HEK293 (cell line): ENCODE measurements around the gene SNX8.

Source experiments
- CTCF ChIA-PET: fragments of 350-600 bp; formaldehyde crosslinking; extraction: SDS; loops from one replicate; lab custom pipeline; 2021; ENCODE audit warnings: antibody characterized with exemption; lab: Yijun Ruan, JAX
- POLR2A ChIA-PET: fragments of 300-600 bp; formaldehyde crosslinking; extraction: SDS; loops from one replicate; lab custom pipeline; 2020; ENCODE audit warnings: antibody characterized with exemption, inconsistent platforms; lab: Yijun Ruan, JAX
- H3K27ac ChIP-seq: fragments of 200-500 bp; sonication (Bioruptor generic); 2 replicates; pipeline ENCODE4 v1.5.1; 2014; ENCODE audit warnings: low read depth, low read length, control low read depth, inconsistent platforms; ENCODE audit errors: extremely low read depth
- H3K36me3 ChIP-seq, 2 experiments: fragments of 200-500 bp in 1 of 2; sonication (Bioruptor generic) in 1 of 2; 1 replicate in 1 of 2; 2 replicates in 1 of 2; pipeline ENCODE4 v1.5.1; 2014 to 2017; ENCODE audit warnings: inconsistent platforms in 2 of 2, low read length in 2 of 2; ENCODE audit not compliant: control insufficient read depth in 2 of 2, insufficient read depth in 1 of 2
- H3K4me1 ChIP-seq: fragments of 200-500 bp; sonication (Bioruptor generic); 2 replicates; pipeline ENCODE4 v1.5.1; 2014; ENCODE audit warnings: mild to moderate bottlenecking, low read length, inconsistent platforms; ENCODE audit not compliant: control insufficient read depth, insufficient read depth
- H3K4me3 ChIP-seq: 2 replicates; pipeline ENCODE4 v1.5.1; 2011; ENCODE audit warnings: low read depth, mild to moderate bottlenecking, control low read depth, low read length, moderate library complexity
- H3K9me3 ChIP-seq: fragments of 200-500 bp; sonication (Bioruptor generic); 2 replicates; pipeline ENCODE4 v1.5.1; 2014; ENCODE audit warnings: low read depth, low read length, inconsistent platforms; ENCODE audit not compliant: control insufficient read depth, insufficient read depth
- BCL11A ChIP-seq: fragments of 450-650 bp; formaldehyde crosslinking; IDR thresholded peaks from 2 replicates; pipeline ENCODE4 v1.5.1; 2016; ENCODE audit warnings: low read depth, missing biosample characterization, missing genetic modification characterization
- ELK4 ChIP-seq: IDR thresholded peaks from 2 replicates; pipeline ENCODE4 v1.6.1; 2011; ENCODE audit warnings: mild to moderate bottlenecking, low read depth, low read length, borderline replicate concordance
- HOXD13 ChIP-seq: sonication (generic); formaldehyde crosslinking; IDR thresholded peaks from 2 replicates; pipeline ENCODE4 v1.8.0; 2022; ENCODE audit warnings: missing genetic modification reagents, borderline replicate concordance
- REST ChIP-seq: fragments of 450-650 bp; formaldehyde crosslinking; IDR thresholded peaks from 2 replicates; pipeline ENCODE4 v1.5.1; 2016; ENCODE audit warnings: missing biosample characterization, missing genetic modification characterization
- ZBTB17 ChIP-seq: fragments of 450-650 bp; formaldehyde crosslinking; IDR thresholded peaks from 2 replicates; pipeline ENCODE4 v1.5.1; 2016; ENCODE audit warnings: missing biosample characterization, missing genetic modification characterization
- ZBTB48 ChIP-seq: fragments of 450-650 bp; formaldehyde crosslinking; IDR thresholded peaks from 2 replicates; pipeline ENCODE4 v1.5.1; 2016; ENCODE audit warnings: missing biosample characterization, missing genetic modification characterization
- ZNF114 ChIP-seq: fragments of 450-650 bp; formaldehyde crosslinking; IDR thresholded peaks from 2 replicates; pipeline ENCODE4 v1.5.0; 2017; ENCODE audit warnings: missing biosample characterization, missing genetic modification characterization
- ZNF175 ChIP-seq: fragments of 450-650 bp; formaldehyde crosslinking; IDR thresholded peaks from 2 replicates; pipeline ENCODE4 v1.5.1; 2016; ENCODE audit warnings: missing biosample characterization, missing genetic modification characterization
- ZNF280D ChIP-seq: fragments of 450-650 bp; formaldehyde crosslinking; IDR thresholded peaks from 2 replicates; pipeline ENCODE4 v1.5.1; 2016; ENCODE audit warnings: missing biosample characterization, missing genetic modification characterization
- ZNF433 ChIP-seq: fragments of 450-650 bp; formaldehyde crosslinking; IDR thresholded peaks from 2 replicates; pipeline ENCODE4 v1.5.1; 2016; ENCODE audit warnings: missing biosample characterization, missing genetic modification characterization, low read depth
- ZNF449 ChIP-seq: fragments of 450-650 bp; formaldehyde crosslinking; IDR thresholded peaks from 2 replicates; pipeline ENCODE4 v1.5.1; 2017; ENCODE audit warnings: missing biosample characterization, mild to moderate bottlenecking, missing genetic modification characterization, moderate library complexity
- ZNF692 ChIP-seq: fragments of 450-650 bp; formaldehyde crosslinking; IDR thresholded peaks from 2 replicates; pipeline ENCODE4 v1.5.1; 2016; ENCODE audit warnings: missing biosample characterization, missing genetic modification characterization
- ZNF777 ChIP-seq: fragments of 450-650 bp; formaldehyde crosslinking; IDR thresholded peaks from 2 replicates; pipeline ENCODE4 v1.5.1; 2017; ENCODE audit warnings: missing biosample characterization, missing genetic modification characterization, borderline replicate concordance
- ZNF830 ChIP-seq: fragments of 450-650 bp; IDR thresholded peaks from 2 replicates; pipeline ENCODE4 v1.5.0; 2018; ENCODE audit warnings: missing biosample characterization, missing genetic modification characterization, low read depth, mild to moderate bottlenecking, moderate library complexity
- ZNF843 ChIP-seq: fragments of 450-650 bp; formaldehyde crosslinking; IDR thresholded peaks from 2 replicates; pipeline ENCODE4 v1.5.1; 2016; ENCODE audit warnings: missing biosample characterization, missing genetic modification characterization
- ZSCAN18 ChIP-seq: fragments of 450-650 bp; formaldehyde crosslinking; IDR thresholded peaks from 2 replicates; pipeline ENCODE4 v1.5.1; 2016; ENCODE audit warnings: missing biosample characterization, missing genetic modification characterization
- TF ChIP-seq, protein P1 (sequence below): fragments of 450-650 bp; formaldehyde crosslinking; IDR thresholded peaks from 2 replicates; pipeline ENCODE4; 2016; ENCODE audit warnings: missing biosample characterization, missing genetic modification characterization
- TF ChIP-seq, protein P2 (sequence below): fragments of 450-650 bp; formaldehyde crosslinking; IDR thresholded peaks from 2 replicates; pipeline ENCODE4 v1.5.1; 2016; ENCODE audit warnings: missing biosample characterization, missing genetic modification characterization

Gene SNX8

GRCh38 chr7:2220954-2221353 is 93.3 kb downstream of the SNX8 start:
- Histone ChIP-seq H3K4me3 (no peak overlapping the region), H3K27ac (no peak overlapping the region)
- TF ChIP-seq BCL11A (tag by site-specific recombination) (no peak), HOXD13 (CRISPR knock-in tag) (no peak), REST (tag by site-specific recombination) (no peak), ZBTB48 (no peak), ZNF830 (tag by site-specific recombination) (no peak), ELK4 (no peak), ZSCAN18 (no peak), ZNF175 (tag by site-specific recombination) (no peak), ZNF777 (tag by site-specific recombination) (no peak), ZNF449 (tag by site-specific recombination) (no peak), ZNF280D (tag by site-specific recombination) (no peak), ZNF843 (tag by site-specific recombination) (no peak), ZNF433 (tag by site-specific recombination) (no peak), ZBTB17 (tag by site-specific recombination) (no peak), ZNF114 (no peak), ZNF692 (no peak)
- TF ChIP-seq, protein P1, sequence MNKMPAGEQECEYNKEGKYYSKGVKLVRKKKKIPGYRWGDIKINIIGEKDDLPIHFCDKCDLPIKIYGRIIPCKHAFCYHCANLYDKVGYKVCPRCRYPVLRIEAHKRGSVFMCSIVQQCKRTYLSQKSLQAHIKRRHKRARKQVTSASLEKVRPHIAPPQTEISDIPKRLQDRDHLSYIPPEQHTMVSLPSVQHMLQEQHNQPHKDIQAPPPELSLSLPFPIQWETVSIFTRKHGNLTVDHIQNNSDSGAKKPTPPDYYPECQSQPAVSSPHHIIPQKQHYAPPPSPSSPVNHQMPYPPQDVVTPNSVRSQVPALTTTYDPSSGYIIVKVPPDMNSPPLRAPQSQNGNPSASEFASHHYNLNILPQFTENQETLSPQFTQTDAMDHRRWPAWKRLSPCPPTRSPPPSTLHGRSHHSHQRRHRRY (tag by site-specific recombination): no peak
- TF ChIP-seq, protein P2, sequence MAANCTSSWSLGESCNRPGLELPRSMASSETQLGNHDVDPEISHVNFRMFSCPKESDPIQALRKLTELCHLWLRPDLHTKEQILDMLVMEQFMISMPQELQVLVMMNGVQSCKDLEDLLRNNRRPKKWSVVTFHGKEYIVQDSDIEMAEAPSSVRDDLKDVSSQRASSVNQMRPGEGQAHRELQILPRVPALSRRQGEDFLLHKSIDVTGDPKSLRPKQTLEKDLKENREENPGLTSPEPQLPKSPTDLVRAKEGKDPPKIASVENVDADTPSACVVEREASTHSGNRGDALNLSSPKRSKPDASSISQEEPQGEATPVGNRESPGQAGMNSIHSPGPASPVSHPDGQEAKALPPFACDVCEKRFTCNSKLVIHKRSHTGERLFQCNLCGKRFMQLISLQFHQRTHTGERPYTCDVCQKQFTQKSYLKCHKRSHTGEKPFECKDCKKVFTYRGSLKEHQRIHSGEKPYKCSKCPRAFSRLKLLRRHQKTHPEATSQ (tag by site-specific recombination): no peak
- TF ChIP-seq, all 188 proteins: peak for 0
- POLR2A ChIA-PET: no interaction called here
- H3K9me3 ChIP-seq: no peaks in the 10 kb centered on the region
- H3K4me1 ChIP-seq: no peaks in the 10 kb centered on the region
- CTCF ChIA-PET: no interaction called here
- peaks cover 8 to 84% of the 10 kb centered on the region in 2 experiments for H3K36me3 ChIP-seq
